H9 (cell line): ENCODE results near the gene RNF214. TPM values are rescaled to one million over a fixed set of nuclear protein-coding genes. Genes with fewer than 3 reads are reported as not detected.

Source experiments
- DNase-seq: peaks from one replicate; pipeline ENCODE4 v3.0.0-alpha.2; 2017
- H2AFZ ChIP-seq: one replicate; pipeline ENCODE4 v1.6.1; 2013; ENCODE audit warnings: mild to moderate bottlenecking, low read length, control low read depth, moderate library complexity
- H2AK5ac ChIP-seq: 2 replicates; pipeline ENCODE4 v1.6.1; 2013; ENCODE audit warnings: low read length, control low read depth, mixed read lengths; ENCODE audit not compliant: insufficient read length
- H2BK120ac ChIP-seq: one replicate; pipeline ENCODE4 v1.6.1; 2013; ENCODE audit warnings: low read depth, mild to moderate bottlenecking, low read length, control low read depth, inconsistent platforms; ENCODE audit not compliant: poor library complexity, severe bottlenecking
- H2BK12ac ChIP-seq: 2 replicates; pipeline ENCODE4 v1.6.1; 2013; ENCODE audit warnings: low read length, control low read depth, mixed read lengths, low read depth; ENCODE audit not compliant: insufficient read length
- H2BK15ac ChIP-seq: 2 replicates; pipeline ENCODE4 v1.6.1; 2013; ENCODE audit warnings: low read depth, low read length, control low read depth
- H2BK20ac ChIP-seq: one replicate; pipeline ENCODE4 v1.6.1; 2013; ENCODE audit warnings: low read depth, mild to moderate bottlenecking, low read length, control low read depth, inconsistent platforms; ENCODE audit not compliant: poor library complexity, severe bottlenecking
- H2BK5ac ChIP-seq: 2 replicates; pipeline ENCODE4 v1.6.1; 2013; ENCODE audit warnings: low read length, control low read depth, mixed read lengths; ENCODE audit not compliant: insufficient read length
- H3K14ac ChIP-seq: 2 replicates; pipeline ENCODE4 v1.6.1; 2013; ENCODE audit warnings: low read length, control low read depth; ENCODE audit not compliant: insufficient read depth
- H3K18ac ChIP-seq: 2 replicates; pipeline ENCODE4 v1.6.1; 2013; ENCODE audit warnings: low read depth, mild to moderate bottlenecking, mixed read lengths, low read length, control low read depth; ENCODE audit not compliant: insufficient read length
- H3K23ac ChIP-seq: 2 replicates; pipeline ENCODE4 v1.6.1; 2013; ENCODE audit warnings: low read length, control low read depth, mixed read lengths, low read depth; ENCODE audit not compliant: insufficient read length
- H3K23me2 ChIP-seq: 2 replicates; pipeline ENCODE4 v1.6.1; 2013; ENCODE audit warnings: low read depth, mild to moderate bottlenecking, mixed read lengths, low read length, control low read depth; ENCODE audit not compliant: insufficient read length, poor library complexity, severe bottlenecking
- H3K27ac ChIP-seq: 2 replicates; pipeline ENCODE4 v1.5.1; 2013; ENCODE audit warnings: low read length, control low read depth, mixed read lengths, low read depth; ENCODE audit not compliant: insufficient read length
- H3K27me3 ChIP-seq: 2 replicates; pipeline ENCODE4 v1.6.1; 2013; ENCODE audit warnings: low read length, control low read depth, inconsistent platforms; ENCODE audit not compliant: insufficient read depth
- H3K4ac ChIP-seq: 2 replicates; pipeline ENCODE4 v1.6.1; 2013; ENCODE audit warnings: low read depth, mild to moderate bottlenecking, control low read depth, inconsistent platforms, low read length, moderate library complexity
- H3K4me1 ChIP-seq: 2 replicates; pipeline ENCODE4 v1.6.1; 2013; ENCODE audit warnings: low read length, control low read depth, inconsistent platforms; ENCODE audit not compliant: insufficient read depth
- H3K4me2 ChIP-seq: 2 replicates; pipeline ENCODE4 v1.6.1; 2013; ENCODE audit warnings: low read length, control low read depth, mixed read lengths; ENCODE audit not compliant: insufficient read length, insufficient read depth
- H3K56ac ChIP-seq: 2 replicates; pipeline ENCODE4 v1.6.1; 2013; ENCODE audit warnings: low read depth, mild to moderate bottlenecking, mixed read lengths, low read length, control low read depth; ENCODE audit not compliant: insufficient read length
- H3K79me1 ChIP-seq: 2 replicates; pipeline ENCODE4 v1.6.1; 2013; ENCODE audit warnings: low read depth, mild to moderate bottlenecking, moderate library complexity, low read length, control low read depth, inconsistent platforms; ENCODE audit not compliant: insufficient read depth, poor library complexity, severe bottlenecking
- H3K79me2 ChIP-seq: 2 replicates; pipeline ENCODE4 v1.6.1; 2013; ENCODE audit warnings: low read length, control low read depth, inconsistent platforms; ENCODE audit not compliant: insufficient read depth
- H3K9ac ChIP-seq: 2 replicates; pipeline ENCODE4 v1.6.1; 2013; ENCODE audit warnings: low read length, control low read depth, mixed read lengths; ENCODE audit not compliant: insufficient read length; ENCODE audit errors: extremely low read depth
- H3K9me3 ChIP-seq: one replicate; pipeline ENCODE4 v1.6.1; 2013; ENCODE audit warnings: low read depth, low read length, inconsistent platforms; ENCODE audit not compliant: control insufficient read depth
- H3T11ph ChIP-seq: one replicate; pipeline ENCODE4 v1.6.1; 2013; ENCODE audit warnings: mild to moderate bottlenecking, low read length, control low read depth, inconsistent platforms
- H4K20me1 ChIP-seq: one replicate; pipeline ENCODE4 v1.6.1; 2013; ENCODE audit not compliant: control insufficient read depth, insufficient read length, insufficient read depth
- H4K5ac ChIP-seq: 2 replicates; pipeline ENCODE4 v1.6.1; 2013; ENCODE audit warnings: low read depth, mild to moderate bottlenecking, mixed read lengths, low read length, control low read depth; ENCODE audit not compliant: insufficient read length
- H4K8ac ChIP-seq: replicated peaks from 2 replicates; pipeline ENCODE4 v1.6.1; 2013; ENCODE audit warnings: low read length, control low read depth, mixed read lengths, low read depth; ENCODE audit not compliant: insufficient read length
- H4K91ac ChIP-seq: 2 replicates; pipeline ENCODE4 v1.6.1; 2013; ENCODE audit warnings: low read depth, mild to moderate bottlenecking, moderate library complexity, mixed read lengths, low read length, control low read depth; ENCODE audit not compliant: insufficient read length
- H3K27ac Mint-ChIP-seq, 3 experiments: 2 replicates in 2 of 3; 3 replicates in 1 of 3; pipeline ENCODE4 v1.8.0; 2020 to 2021; ENCODE audit warnings: mixed read lengths in 3 of 3, mild to moderate bottlenecking in 1 of 3, moderate library complexity in 1 of 3
- H3K27me3 Mint-ChIP-seq: 2 replicates; pipeline ENCODE4 v1.8.0; 2021; ENCODE audit warnings: low read depth, mild to moderate bottlenecking, moderate library complexity, mixed read lengths
- H3K36me3 Mint-ChIP-seq, 3 experiments: 2 replicates in 2 of 3; 3 replicates in 1 of 3; pipeline ENCODE4 v1.8.0; 2020 to 2021; ENCODE audit warnings: low read depth in 3 of 3, mixed read lengths in 3 of 3; ENCODE audit not compliant: insufficient read depth in 1 of 3
- H3K4me1 Mint-ChIP-seq, 2 experiments: 2 replicates each; pipeline ENCODE4 v1.8.0; 2020; ENCODE audit warnings: mixed read lengths in 2 of 2
- H3K4me3 Mint-ChIP-seq, 2 experiments: 2 replicates in 1 of 2; 3 replicates in 1 of 2; pipeline ENCODE4 v1.8.0; 2020 to 2021; ENCODE audit warnings: mild to moderate bottlenecking in 2 of 2, mixed read lengths in 2 of 2, moderate library complexity in 1 of 2
- H3K9me3 Mint-ChIP-seq, 2 experiments: 2 replicates in 1 of 2; 3 replicates in 1 of 2; pipeline ENCODE4 v1.8.0; 2020; ENCODE audit warnings: mild to moderate bottlenecking in 2 of 2, mixed read lengths in 2 of 2, moderate library complexity in 1 of 2
- WGBS: extraction: QIAGEN DNeasy Blood & Tissue Kit; methylation state at CpG from one replicate; pipeline ENCODE4 v1.1.7; 2013; ENCODE audit warnings: missing lambda C conversion rate, low lambda C conversion rate, mixed read lengths; ENCODE audit not compliant: insufficient read length; ENCODE audit errors: extremely low coverage; 5-methylcytosine and 5-hydroxymethylcytosine counted together
- total RNA-seq: library from RNA; stranded (reverse); gene quantifications from 2 replicates; pipeline ENCODE4 v1.2.1, GENCODE V29; 2021
- TF ChIP-seq, protein P1 (sequence below): fragments of 200-600 bp; sonication (generic); conservative IDR thresholded peaks from 3 replicates; pipeline ENCODE4 v1.8.0; 2021; ENCODE audit warnings: antibody characterized with exemption, mild to moderate bottlenecking

The RNF214 gene
- total RNA-seq, 1 experiment from 2014 or later, result 26.0 TPM

DNA sequence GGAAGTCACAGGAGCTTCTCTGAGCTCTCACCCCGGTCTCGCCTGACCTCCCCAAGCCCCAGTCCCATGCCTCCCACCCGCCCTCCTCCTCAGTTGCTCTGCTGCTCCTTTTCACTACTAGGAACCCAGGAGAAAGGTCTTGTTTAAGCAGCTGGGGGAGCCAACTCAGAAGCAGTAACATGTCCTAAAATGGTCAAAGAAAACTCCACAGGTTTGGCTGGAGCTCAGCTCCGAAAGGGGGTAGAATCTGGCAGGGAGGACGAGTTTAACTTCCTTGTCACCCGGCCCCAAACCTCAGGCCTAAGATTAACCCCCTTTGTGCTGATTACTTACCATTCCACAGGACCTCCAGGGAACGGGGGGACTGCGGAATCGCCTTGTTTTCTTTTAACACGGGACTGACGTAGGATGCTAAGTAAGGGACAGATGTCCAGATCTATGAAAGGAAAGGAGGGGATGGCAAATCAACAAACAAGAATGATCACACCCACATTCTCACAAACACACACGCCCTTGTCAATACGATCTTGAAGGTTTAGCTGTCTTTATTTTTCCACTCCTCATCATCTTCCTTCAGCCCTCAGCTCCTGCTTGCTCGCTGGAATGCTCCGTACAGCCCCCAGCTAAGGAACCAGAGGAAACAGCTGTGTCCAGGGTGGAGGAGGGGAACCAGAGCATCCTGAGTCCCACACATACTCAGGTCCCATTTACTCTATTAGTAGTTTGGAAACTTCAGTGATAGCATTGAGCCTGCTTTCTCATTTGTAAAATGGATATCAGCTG, 14.1 kb upstream of the RNF214 start:
- Histone ChIP-seq H3T11ph (no peak overlapping the region), H2AFZ (no peak overlapping the region), H3K9ac (no peak overlapping the region), H4K8ac (no peak overlapping the region), H2BK120ac (no peak overlapping the region), H4K91ac (no peak overlapping the region), H3K9me3 (no peaks in the 10 kb centered on the region), H2AK5ac (no peak overlapping the region), H2BK15ac (no peak overlapping the region), H4K5ac (no peak overlapping the region), H3K4me1 (no peaks in the 10 kb centered on the region), H3K4ac (no peak overlapping the region), H3K27me3 (no peaks in the 10 kb centered on the region), H3K14ac (no peak overlapping the region), H3K23ac (no peak overlapping the region), H2BK20ac (no peak overlapping the region), H4K20me1 (no peaks in the 10 kb centered on the region), H3K18ac (no peak overlapping the region), H2BK12ac (no peak overlapping the region), H2BK5ac (no peak overlapping the region), H3K79me1 (no peaks in the 10 kb centered on the region), H3K23me2 (no peaks in the 10 kb centered on the region), H3K79me2 (no peaks in the 10 kb centered on the region), H3K4me2 (no peak overlapping the region), H3K27ac (no peak overlapping the region), H3K56ac (no peak overlapping the region)
- Mint-ChIP-seq H3K4me3 (no peak overlapping the region), H3K27ac (no peak overlapping the region; a peak in 1 of 7 replicates), H3K9me3 (no peaks in the 10 kb centered on the region), H3K27me3 (no peaks in the 10 kb centered on the region), H3K36me3 (peaks cover 9 to 64% (median 35%) of the 10 kb centered on the region in 3 experiments), H3K4me1 (peaks cover 6 to 7% of the 10 kb centered on the region in 2 experiments)
- no peak for DNase-seq
- TF ChIP-seq, protein P1, sequence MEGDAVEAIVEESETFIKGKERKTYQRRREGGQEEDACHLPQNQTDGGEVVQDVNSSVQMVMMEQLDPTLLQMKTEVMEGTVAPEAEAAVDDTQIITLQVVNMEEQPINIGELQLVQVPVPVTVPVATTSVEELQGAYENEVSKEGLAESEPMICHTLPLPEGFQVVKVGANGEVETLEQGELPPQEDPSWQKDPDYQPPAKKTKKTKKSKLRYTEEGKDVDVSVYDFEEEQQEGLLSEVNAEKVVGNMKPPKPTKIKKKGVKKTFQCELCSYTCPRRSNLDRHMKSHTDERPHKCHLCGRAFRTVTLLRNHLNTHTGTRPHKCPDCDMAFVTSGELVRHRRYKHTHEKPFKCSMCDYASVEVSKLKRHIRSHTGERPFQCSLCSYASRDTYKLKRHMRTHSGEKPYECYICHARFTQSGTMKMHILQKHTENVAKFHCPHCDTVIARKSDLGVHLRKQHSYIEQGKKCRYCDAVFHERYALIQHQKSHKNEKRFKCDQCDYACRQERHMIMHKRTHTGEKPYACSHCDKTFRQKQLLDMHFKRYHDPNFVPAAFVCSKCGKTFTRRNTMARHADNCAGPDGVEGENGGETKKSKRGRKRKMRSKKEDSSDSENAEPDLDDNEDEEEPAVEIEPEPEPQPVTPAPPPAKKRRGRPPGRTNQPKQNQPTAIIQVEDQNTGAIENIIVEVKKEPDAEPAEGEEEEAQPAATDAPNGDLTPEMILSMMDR, result no peak
- WGBS, result no CpG with 5 or more reads among the region's 15 CpGs
